Fibroblast of villous mesenchyme (primary cell): ENCODE results near the gene HOATZ. TPM values are rescaled to one million over a fixed set of nuclear protein-coding genes. Genes with fewer than 3 reads are reported as not detected.

Experiments used
- DNase-seq: peaks from one replicate; pipeline ENCODE4 v3.0.0-alpha.2; 2010; ENCODE audit warnings: low read depth
- H3K4me3 ChIP-seq: 2 replicates; pipeline ENCODE4 v1.5.1; 2011; ENCODE audit warnings: low read depth, mild to moderate bottlenecking, low read length
- total RNA-seq: library from RNA; depleted of rRNA; stranded (reverse); fragments of >200 nt; gene quantifications from 2 replicates; pipeline ENCODE4 v1.2.3, GENCODE V29; 2012
- TF ChIP-seq, protein P1 (sequence below): IDR thresholded peaks from 2 replicates; pipeline ENCODE4 v1.5.1; 2012; ENCODE audit warnings: low read depth, mild to moderate bottlenecking, low read length; ENCODE audit not compliant: insufficient read depth

Gene HOATZ
- total RNA-seq, 1 donor = not detected

GRCh38 chr11:111562692-111563389 is 48.3 kb downstream of the HOATZ start:
- no peak overlapping the region for H3K4me3 ChIP-seq
- TF ChIP-seq, protein P1, sequence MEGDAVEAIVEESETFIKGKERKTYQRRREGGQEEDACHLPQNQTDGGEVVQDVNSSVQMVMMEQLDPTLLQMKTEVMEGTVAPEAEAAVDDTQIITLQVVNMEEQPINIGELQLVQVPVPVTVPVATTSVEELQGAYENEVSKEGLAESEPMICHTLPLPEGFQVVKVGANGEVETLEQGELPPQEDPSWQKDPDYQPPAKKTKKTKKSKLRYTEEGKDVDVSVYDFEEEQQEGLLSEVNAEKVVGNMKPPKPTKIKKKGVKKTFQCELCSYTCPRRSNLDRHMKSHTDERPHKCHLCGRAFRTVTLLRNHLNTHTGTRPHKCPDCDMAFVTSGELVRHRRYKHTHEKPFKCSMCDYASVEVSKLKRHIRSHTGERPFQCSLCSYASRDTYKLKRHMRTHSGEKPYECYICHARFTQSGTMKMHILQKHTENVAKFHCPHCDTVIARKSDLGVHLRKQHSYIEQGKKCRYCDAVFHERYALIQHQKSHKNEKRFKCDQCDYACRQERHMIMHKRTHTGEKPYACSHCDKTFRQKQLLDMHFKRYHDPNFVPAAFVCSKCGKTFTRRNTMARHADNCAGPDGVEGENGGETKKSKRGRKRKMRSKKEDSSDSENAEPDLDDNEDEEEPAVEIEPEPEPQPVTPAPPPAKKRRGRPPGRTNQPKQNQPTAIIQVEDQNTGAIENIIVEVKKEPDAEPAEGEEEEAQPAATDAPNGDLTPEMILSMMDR = no peak
- no peak for DNase-seq

DNA sequence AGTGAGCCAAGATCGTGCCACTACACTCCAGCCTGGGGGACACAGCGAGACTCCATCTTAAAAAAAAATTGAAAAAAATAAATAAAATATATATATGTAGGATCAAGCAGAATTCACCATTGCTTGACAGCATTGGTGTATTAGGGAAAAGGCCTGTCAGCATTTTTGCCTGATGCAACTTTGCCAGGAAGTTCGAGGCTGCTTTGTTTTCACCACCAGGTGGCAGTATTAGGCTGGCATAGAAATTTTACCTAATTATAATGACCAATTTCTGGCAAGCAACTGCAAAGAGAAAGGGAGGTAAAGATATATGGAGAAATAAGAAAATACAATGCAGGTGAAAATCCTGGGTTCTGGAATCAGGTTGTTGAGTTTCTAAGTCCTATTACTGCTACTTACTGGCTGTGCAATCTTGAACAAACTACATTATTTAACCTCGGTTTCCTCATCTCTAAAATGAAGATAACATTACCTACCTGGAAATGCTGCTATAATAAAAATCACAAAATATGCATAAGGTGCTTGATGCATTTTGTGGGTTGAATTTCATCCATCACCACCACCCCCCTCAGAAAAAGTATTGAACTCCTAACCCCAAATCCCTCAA is 50.6 kb downstream of the HOATZ start:
- DNase-seq = peak; percentile 83
- TF ChIP-seq, protein P1 = peak; percentile 79
- H3K4me3 ChIP-seq = no peak overlapping the region

GRCh38 chr11:111566324-111566723 is 51.7 kb downstream of the HOATZ start:
- DNase-seq = no peak
- H3K4me3 ChIP-seq = no peak overlapping the region
- TF ChIP-seq, protein P1 = no peak

DNA sequence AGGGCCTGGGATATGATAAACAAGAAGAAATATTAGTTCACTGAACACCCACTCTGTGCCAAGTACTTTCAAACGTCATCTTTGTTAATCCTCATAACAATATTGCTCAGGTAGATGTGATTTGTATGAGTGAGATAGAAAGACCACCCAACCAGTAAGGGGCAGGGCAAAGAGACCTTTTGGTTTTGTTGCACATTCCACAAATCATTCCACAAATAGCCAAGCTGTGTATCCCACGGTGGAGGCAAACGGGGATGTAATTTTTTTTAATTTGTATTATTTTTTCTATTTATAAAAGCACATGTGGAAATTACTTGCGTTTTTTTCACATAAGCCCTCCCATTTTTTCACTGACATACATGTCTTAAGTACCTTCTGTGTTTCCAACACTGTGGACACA is 54.9 kb downstream of the HOATZ start:
- TF ChIP-seq, protein P1 = no peak
- no peak for DNase-seq
- no peak overlapping the region for H3K4me3 ChIP-seq

DNA sequence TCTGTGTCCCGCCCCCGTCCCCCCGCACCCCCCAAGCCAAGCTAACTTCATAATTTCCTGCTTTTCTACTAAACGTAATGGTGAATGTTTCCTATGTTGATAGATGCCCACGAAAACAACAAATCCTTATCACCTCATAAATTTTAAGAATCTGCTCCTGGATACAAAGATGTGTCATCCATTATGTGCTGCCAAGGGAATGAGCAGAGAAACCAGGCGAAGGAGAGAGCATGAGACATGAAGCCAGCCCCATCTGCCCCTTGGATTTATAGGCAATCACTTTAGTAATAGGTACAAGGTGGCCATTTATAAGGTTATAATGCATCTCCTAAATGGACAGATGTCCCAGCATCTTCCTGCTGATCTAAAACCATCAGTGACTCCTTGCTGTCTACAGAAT is 56.2 kb downstream of the HOATZ start:
- TF ChIP-seq, protein P1 = no peak
- DNase-seq = no peak
- H3K4me3 ChIP-seq = no peak overlapping the region

DNA sequence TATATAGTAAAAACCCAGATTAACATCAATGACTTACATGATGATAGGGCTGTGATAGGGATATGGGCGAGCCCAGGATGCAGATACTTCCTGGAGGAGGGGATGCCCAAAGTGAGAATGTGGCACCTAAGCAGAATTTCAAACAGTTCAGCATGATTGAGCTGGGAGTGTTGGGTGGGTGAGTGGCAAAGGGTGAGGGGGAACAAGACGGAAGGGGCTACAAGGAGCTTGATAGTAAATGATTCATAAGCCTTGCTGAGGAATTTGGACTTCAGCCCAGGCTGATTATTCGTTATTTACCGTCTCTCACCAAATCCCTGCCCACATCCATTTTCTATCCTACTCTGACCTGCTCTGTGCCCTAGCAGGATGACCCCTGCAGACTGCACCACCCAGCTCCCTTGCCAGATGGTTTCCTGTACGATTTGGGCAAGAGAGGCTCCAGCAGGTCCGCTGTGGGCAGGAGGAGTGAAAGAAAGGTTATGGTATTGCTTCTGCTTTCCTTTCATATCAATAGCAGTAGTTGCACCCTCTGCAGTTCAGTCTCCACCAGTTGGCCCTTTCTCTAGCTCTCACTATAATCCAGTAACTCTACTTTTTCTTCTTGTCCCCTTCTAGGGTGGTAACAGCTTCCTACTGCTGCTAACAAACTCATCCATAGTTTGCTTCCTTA is 57.4 kb downstream of the HOATZ start:
- TF ChIP-seq, protein P1 = no peak
- H3K4me3 ChIP-seq = no peak overlapping the region
- no peak for DNase-seq
